Liver (tissue), 3 donors: ENCODE data around the gene SAFB2.

ENCODE experiments used
- CTCF ChIP-seq: fragments of 150-350 bp; IDR thresholded peaks from 2 replicates; pipeline ENCODE4 v1.5.1; 2017; ENCODE audit warnings: improper control_type of control experiment, low read depth, low read length; ENCODE audit not compliant: missing input control
- EGR1 ChIP-seq, 2 donors: IDR thresholded peaks; 2 replicates each; pipeline ENCODE4 v1.6.1; 2016 to 2018; ENCODE audit warnings: antibody characterized with exemption in 2 of 2, low read depth in 2 of 2
- FOXA1 ChIP-seq: IDR thresholded peaks from 2 replicates; pipeline ENCODE4 v1.6.1; 2016; ENCODE audit warnings: antibody characterized with exemption
- GABPA ChIP-seq, 2 donors: IDR thresholded peaks in 1 of 2; conservative IDR thresholded peaks in 1 of 2; 2 replicates each; pipeline ENCODE4 v1.6.1; 2016; ENCODE audit warnings: antibody characterized with exemption in 2 of 2, mild to moderate bottlenecking in 1 of 2, moderate library complexity in 1 of 2
- JUND ChIP-seq, 2 donors: IDR thresholded peaks; 2 replicates each; pipeline ENCODE4 v1.6.1; 2016; ENCODE audit warnings: antibody characterized with exemption in 2 of 2
- NR2F2 ChIP-seq: IDR thresholded peaks from 2 replicates; pipeline ENCODE4 v1.6.1; 2016; ENCODE audit warnings: antibody characterized with exemption
- RAD21 ChIP-seq, 2 donors: IDR thresholded peaks; 2 replicates each; pipeline ENCODE4 v1.6.1; 2016; ENCODE audit warnings: antibody characterized with exemption in 2 of 2, mild to moderate bottlenecking in 2 of 2
- SP1 ChIP-seq: IDR thresholded peaks from 2 replicates; pipeline ENCODE4 v1.6.1; 2018; ENCODE audit warnings: antibody characterized with exemption, mild to moderate bottlenecking
- TAF1 ChIP-seq: conservative IDR thresholded peaks from 2 replicates; pipeline ENCODE4 v1.6.1; 2016; ENCODE audit warnings: antibody characterized with exemption, mild to moderate bottlenecking
- YY1 ChIP-seq: IDR thresholded peaks from 2 replicates; pipeline ENCODE4 v1.6.1; 2016; ENCODE audit warnings: antibody characterized with exemption, mild to moderate bottlenecking
- TF ChIP-seq, protein P1 (sequence below): IDR thresholded peaks from 2 replicates; pipeline ENCODE4 v1.6.1; 2016; ENCODE audit warnings: antibody characterized with exemption
- TF ChIP-seq, protein P2 (sequence below): IDR thresholded peaks from 2 replicates; pipeline ENCODE4 v1.6.1; 2016; ENCODE audit warnings: antibody characterized with exemption, mild to moderate bottlenecking
- donor health status: healthy.
- donor health status: healthy.

GRCh38 chr19:5625641-5626040 is 3.1 kb upstream of the SAFB2 start:
- TF ChIP-seq, protein P1, sequence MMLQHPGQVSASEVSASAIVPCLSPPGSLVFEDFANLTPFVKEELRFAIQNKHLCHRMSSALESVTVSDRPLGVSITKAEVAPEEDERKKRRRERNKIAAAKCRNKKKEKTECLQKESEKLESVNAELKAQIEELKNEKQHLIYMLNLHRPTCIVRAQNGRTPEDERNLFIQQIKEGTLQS = no peak
- no peak for TF ChIP-seq NR2F2
- no peak for TF ChIP-seq CTCF
- no peak for TF ChIP-seq GABPA (IDR thresholded peaks at IDR 0.05 in 1 of 2, conservative IDR thresholded peaks at IDR 0.05 in 1 of 2)
- TF ChIP-seq TAF1 = no peak
- TF ChIP-seq JUND (IDR thresholded peaks at IDR 0.05) = no peak
- TF ChIP-seq RAD21 (IDR thresholded peaks at IDR 0.05) = no peak
- no peak for TF ChIP-seq FOXA1
- no peak for TF ChIP-seq SP1
- no peak for TF ChIP-seq EGR1 (IDR thresholded peaks at IDR 0.05; ENCODE audit: low read depth in 2 of 2)
- TF ChIP-seq, protein P2, sequence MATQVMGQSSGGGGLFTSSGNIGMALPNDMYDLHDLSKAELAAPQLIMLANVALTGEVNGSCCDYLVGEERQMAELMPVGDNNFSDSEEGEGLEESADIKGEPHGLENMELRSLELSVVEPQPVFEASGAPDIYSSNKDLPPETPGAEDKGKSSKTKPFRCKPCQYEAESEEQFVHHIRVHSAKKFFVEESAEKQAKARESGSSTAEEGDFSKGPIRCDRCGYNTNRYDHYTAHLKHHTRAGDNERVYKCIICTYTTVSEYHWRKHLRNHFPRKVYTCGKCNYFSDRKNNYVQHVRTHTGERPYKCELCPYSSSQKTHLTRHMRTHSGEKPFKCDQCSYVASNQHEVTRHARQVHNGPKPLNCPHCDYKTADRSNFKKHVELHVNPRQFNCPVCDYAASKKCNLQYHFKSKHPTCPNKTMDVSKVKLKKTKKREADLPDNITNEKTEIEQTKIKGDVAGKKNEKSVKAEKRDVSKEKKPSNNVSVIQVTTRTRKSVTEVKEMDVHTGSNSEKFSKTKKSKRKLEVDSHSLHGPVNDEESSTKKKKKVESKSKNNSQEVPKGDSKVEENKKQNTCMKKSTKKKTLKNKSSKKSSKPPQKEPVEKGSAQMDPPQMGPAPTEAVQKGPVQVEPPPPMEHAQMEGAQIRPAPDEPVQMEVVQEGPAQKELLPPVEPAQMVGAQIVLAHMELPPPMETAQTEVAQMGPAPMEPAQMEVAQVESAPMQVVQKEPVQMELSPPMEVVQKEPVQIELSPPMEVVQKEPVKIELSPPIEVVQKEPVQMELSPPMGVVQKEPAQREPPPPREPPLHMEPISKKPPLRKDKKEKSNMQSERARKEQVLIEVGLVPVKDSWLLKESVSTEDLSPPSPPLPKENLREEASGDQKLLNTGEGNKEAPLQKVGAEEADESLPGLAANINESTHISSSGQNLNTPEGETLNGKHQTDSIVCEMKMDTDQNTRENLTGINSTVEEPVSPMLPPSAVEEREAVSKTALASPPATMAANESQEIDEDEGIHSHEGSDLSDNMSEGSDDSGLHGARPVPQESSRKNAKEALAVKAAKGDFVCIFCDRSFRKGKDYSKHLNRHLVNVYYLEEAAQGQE = no peak
- TF ChIP-seq YY1 = no peak
